Astrocyte of the spinal cord (primary cell): ENCODE measurements around the gene FDXACB1.
A peak's percentile ranks its signal among the peaks of the same experiment; 100 is the strongest.

ENCODE experiments used
- DNase-seq: peaks from one replicate; pipeline ENCODE4 v3.0.0; 2011; ENCODE audit warnings: low read depth, low spot score
- H3K4me3 ChIP-seq: 2 replicates; pipeline ENCODE4 v1.5.1; 2011; ENCODE audit warnings: low read depth, mild to moderate bottlenecking, low read length, moderate library complexity
- CTCF ChIP-seq: IDR thresholded peaks from 2 replicates; pipeline ENCODE4 v1.5.1; 2012; ENCODE audit warnings: low read depth, mild to moderate bottlenecking, low read length, inconsistent platforms
- in situ Hi-C: cut with HindIII; loops from 2 replicates; pipeline ENCODE4 v1.10.0; 2017; ENCODE audit warnings: low sequenced_read_pairs

FDXACB1 gene

GRCh38 chr11:111834432-111835163, 44.4 kb downstream of the FDXACB1 start:
- no peak for DNase-seq
- TF ChIP-seq CTCF, result no peak
- in situ Hi-C loops, result no loop called here
- no peak overlapping the region for H3K4me3 ChIP-seq

- H3K4me3 ChIP-seq, result no peak overlapping the region
- in situ Hi-C loops, result no loop called here
- DNase-seq, result no peak
- peak; percentile 9 for TF ChIP-seq CTCF
These were observed 45.4 kb downstream of the FDXACB1 start for GRCh38 chr11:111833524-111833923.

GRCh38 chr11:111829185-111829968, 49.6 kb downstream of the FDXACB1 start:
- in situ Hi-C loops, result no loop called here
- no peak for DNase-seq

GRCh38 chr11:111826322-111826950, 52.5 kb downstream of the FDXACB1 start:
- in situ Hi-C loops, result no loop called here
- no peak for DNase-seq
- TF ChIP-seq CTCF, result no peak
- H3K4me3 ChIP-seq, result no peak overlapping the region

More at GRCh38 chr11:111829185-111829968, 49.6 kb downstream of the FDXACB1 start:
- no peak for TF ChIP-seq CTCF
- no peak overlapping the region for H3K4me3 ChIP-seq
